Activated gamma-delta T cell treated with anti-CD3 and anti-CD28 coated beads, Interleukin-2, amount 50 U/mL, for 16 hours (primary cell): ENCODE results near the gene HCFC1R1.
"Not testable (repeated sequence)": the region's sequence is repeated elsewhere in the genome, so short reads cannot be mapped to it uniquely, and the experiment has no call there.

Experiments
- DNase-seq: peaks from one replicate; pipeline ENCODE4 v3.0.0-alpha.2; 2020; ENCODE audit warnings: low read depth

Gene HCFC1R1

GRCh38 chr16:3057181-3058138 lies 33.7 kb upstream of the HCFC1R1 start:
- DNase-seq = no peak

DNA sequence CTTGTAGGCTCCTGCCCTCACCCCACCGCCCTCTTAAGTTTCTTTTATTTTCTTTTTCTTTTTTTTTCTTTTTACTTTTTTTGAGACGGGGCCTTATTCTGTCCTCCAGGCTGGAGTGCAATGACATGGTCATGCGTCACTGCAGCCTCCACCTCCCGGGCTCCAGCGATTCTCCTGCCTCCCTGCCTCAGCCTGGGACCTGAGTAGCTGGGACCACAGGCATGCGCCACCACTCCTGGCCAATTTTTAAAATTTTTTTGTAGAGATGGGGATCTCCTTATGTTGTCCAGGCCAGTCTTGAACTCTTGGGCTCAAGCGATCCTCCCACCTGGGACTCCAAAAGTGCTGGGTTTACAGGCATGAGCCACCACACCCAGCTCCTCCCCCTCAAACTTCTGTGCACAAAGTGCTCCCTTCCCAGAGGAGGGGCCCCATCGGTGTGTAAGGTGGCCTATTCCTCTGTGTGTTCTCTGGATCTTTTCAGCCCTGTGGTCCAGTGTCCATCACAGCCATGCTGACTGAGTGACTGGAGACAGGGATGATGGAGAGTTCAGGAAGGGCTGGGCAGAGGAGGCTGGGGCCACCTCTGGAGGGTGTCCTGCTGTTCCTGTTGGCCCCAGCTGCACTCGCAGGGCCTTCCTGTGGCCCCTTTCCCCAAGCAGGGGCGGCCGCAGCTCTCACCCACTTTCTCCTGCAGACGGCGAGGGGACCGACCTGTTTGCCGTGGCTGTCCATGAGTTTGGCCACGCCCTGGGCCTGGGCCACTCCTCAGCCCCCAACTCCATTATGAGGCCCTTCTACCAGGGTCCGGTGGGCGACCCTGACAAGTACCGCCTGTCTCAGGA lies 32.8 kb upstream of the HCFC1R1 start:
- no peak for DNase-seq

GRCh38 chr16:3055734-3056115 lies 32.0 kb upstream of the HCFC1R1 start:
- DNase-seq = not testable (repeated sequence)

GRCh38 chr16:3054965-3055733 lies 31.4 kb upstream of the HCFC1R1 start:
- DNase-seq = no peak

- not testable (repeated sequence) for DNase-seq
These were observed 29.6 kb upstream of the HCFC1R1 start for GRCh38 chr16:3053330-3053710.

DNA sequence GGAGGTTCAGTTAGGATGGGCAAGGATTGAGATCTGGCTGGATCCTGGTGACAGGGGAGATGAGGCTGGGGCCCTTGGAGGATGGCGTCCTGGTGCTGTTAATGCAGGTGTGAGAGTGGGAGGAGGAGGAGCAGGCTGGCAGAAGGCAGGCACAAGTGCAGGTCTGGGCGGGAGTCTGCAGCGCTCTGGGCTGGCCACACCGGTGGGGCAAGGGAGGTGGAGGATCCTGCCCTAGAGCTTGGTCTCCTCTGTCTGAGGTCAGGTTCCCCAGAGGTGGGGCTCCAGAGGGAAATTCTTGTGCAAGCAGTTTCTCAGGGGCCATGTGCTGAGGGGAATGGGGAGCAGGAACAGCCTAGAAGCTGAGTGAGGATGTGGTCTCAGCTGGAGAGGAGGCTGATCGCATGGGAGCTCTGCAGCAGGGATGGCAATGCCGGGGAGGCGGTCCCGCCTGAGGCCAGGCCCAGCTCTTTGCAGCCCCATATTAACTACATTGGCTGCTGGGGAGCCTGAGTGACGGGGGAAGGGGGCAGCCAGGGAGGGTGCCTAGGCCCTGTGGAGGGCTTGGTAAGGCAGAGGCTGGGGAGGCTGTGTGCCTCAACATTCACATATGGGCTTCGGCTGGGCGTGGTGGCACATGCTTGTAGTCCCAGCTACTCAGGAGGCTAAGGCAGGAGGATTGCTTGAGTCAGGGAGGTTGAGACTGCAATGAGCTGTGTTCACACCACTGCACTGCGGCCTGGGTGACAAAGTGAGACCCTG lies 29.0 kb upstream of the HCFC1R1 start:
- not testable (repeated sequence) for DNase-seq

DNA sequence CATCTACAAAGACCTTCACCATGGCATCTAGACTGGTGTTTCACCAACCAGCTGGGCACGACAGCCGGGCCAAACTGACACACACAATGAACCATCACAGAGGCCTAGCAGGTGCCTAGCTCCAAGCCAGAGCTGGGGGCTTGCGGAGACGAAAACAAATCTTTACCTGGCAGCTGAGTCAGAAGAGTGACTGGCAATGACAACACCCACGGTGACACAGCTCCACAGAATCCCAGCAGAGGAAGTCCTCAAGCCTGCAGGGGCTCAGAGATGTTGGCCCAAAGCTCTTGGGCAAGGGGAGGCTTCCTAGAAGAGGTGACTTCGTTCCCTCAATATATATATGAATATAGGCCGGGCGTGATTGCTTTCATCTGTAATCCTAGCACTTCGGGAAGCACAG lies 27.8 kb upstream of the HCFC1R1 start:
- DNase-seq = no peak

- DNase-seq = no peak
These were observed 27.3 kb upstream of the HCFC1R1 start for GRCh38 chr16:3051009-3051408.

DNA sequence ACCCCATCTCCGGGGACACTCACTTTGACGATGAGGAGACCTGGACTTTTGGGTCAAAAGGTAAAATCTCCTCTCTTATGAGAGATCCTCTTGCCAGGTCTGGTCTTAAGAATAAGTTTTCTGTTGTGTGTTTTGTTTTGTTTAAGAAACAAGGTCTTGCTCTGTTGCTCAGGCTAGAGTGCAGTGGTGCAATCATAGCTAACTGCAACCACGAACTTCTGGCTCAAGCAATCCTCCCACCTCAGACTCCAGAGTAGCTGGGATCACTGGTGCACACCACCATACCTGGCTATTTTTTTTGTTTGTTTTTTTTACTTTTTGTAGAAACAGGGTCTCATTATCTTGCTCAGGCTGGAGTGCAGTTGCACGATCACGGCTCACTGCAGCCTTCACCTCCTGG lies 26.7 kb upstream of the HCFC1R1 start:
- DNase-seq = no peak

DNA sequence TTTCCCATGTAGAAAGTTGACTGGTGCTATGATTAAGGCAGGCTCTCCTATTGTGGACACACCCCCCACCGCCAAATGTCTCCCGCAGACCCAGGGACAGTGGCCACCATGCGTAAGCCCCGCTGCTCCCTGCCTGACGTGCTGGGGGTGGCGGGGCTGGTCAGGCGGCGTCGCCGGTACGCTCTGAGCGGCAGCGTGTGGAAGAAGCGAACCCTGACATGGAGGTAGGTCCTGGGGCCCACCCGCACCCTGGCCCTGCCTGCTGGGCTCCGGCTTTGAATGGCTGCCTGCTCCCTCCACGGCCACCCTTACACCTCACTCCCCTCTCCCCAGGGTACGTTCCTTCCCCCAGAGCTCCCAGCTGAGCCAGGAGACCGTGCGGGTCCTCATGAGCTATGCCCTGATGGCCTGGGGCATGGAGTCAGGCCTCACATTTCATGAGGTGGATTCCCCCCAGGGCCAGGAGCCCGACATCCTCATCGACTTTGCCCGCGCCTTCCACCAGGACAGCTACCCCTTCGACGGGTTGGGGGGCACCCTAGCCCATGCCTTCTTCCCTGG lies 26.3 kb upstream of the HCFC1R1 start:
- DNase-seq = no peak

DNA sequence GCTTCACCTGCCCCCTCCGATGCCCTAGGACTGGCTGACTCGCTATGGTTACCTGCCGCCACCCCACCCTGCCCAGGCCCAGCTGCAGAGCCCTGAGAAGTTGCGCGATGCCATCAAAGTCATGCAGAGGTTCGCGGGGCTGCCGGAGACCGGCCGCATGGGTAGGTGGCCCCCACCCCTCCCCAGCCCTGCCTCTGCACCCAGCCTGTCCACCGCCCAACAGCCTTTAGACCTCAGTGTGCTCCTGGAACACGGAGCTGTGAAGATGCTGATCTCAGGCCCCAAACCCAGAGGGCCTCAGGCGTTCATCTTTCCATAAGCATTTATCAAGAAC lies 23.6 kb upstream of the HCFC1R1 start:
- no peak for DNase-seq

- no peak for DNase-seq
These were observed 23.1 kb upstream of the HCFC1R1 start for GRCh38 chr16:3046641-3047386.

- no peak for DNase-seq
These were observed 22.3 kb upstream of the HCFC1R1 start, which contains the start of gene MMP25 for GRCh38 chr16:3045758-3046640. MMP25 (plus strand) TSS chr16:3046561; CDS start chr16:3046918, 357 bp downstream.

- no peak for DNase-seq
These were observed 21.0 kb upstream of the HCFC1R1 start for GRCh38 chr16:3044708-3045107.

DNA sequence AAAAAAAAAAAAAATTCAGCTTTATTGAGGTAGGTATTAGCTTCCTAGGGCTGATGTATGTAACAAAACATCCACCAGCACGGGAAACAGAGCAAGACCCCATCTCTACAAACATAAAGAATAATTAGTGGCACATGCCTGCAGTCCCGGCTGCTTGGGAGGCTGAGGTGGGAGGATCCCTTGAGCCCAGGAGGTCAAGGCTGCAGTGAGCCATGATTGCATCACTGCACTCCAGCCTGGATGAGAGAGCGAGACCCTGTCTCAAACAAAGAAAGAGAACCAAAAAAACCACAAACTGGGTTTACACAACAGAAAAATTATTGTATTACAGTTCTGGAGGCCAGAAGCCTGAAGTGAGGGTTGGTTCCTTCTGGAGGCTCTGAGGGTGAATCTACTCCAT lies 18.6 kb upstream of the HCFC1R1 start:
- DNase-seq = no peak

- DNase-seq = no peak
These were observed 15.2 kb upstream of the HCFC1R1 start for GRCh38 chr16:3038896-3039295.

- DNase-seq = no peak
These were observed 14.5 kb upstream of the HCFC1R1 start for GRCh38 chr16:3038256-3038655.

DNA sequence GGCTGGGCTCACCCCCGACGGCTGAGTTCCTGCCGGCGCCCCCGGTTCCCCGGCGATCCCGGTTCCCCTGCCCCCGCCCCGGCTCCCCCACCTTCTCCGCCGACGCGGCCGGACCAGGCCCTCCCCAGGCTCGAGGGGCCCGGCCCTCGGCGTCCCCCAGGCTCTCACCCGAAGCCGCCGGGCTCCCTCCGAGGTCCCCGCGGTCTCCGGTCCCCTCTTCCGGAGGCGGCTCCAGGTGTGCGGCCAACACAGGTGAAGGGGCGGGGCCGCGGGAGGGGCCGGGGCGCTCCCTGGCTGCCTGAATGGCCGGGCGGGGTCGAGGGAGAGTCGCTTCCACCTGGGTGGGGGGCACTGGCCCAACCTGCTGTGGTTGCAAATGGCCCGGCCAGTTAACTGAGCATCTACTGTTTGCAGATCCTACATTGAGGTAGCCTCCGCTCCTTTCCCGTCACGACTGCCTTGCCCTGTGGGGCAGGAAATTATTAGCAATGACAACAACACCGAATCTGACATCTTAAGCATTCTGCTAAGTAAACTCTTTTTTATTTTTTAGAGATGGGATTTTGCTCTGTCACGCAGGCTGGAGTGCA lies 13.1 kb upstream of the HCFC1R1 start, which contains the start of gene BICDL2:
Gene BICDL2 (minus strand): TSS at position 219 of the 590 bp plus-strand sequence. CDS start 1,448 bp downstream, outside the sequence.
- no peak for DNase-seq
